Endothelial cell of umbilical vein (primary cell): ENCODE data around the gene SLC15A1. TPM values are rescaled to one million over a fixed set of nuclear protein-coding genes. Genes with fewer than 3 reads are reported as not detected.

Source experiments
- BruUV-seq: library from RNA; stranded (reverse); fragments of 400-500 nt; replicated peaks from 2 replicates; lab custom pipeline; 2021; lab: Mats Ljungman, UMichigan
- CTCF ChIA-PET: fragments of 300-600, 350-600 bp; sonication (Branson Sonifier 250); formaldehyde crosslinking; loops from one replicate; lab custom pipeline; 2021; ENCODE audit warnings: antibody characterized with exemption, inconsistent platforms; lab: Charles Lee
- POLR2A ChIA-PET: fragments of 300-600, 350-600 bp; sonication (Branson Sonifier 250); formaldehyde crosslinking; loops from one replicate; lab custom pipeline; 2021; ENCODE audit warnings: antibody characterized with exemption, inconsistent platforms; lab: Charles Lee
- DNase-seq: peaks from one replicate; pipeline ENCODE4 v3.0.0-alpha.2; 2011; ENCODE audit warnings: low read depth, low spot score
- FAIRE-seq: peaks from 2 replicates; lab custom pipeline; 2011; peaks lifted over from hg19 to GRCh38; lab: Jason Lieb, UNC
- H2AFZ ChIP-seq: 2 replicates; pipeline ENCODE4 v1.6.0; 2012; ENCODE audit warnings: low read depth, low read length, control low read depth, inconsistent platforms
- H3K27ac ChIP-seq: 2 replicates; pipeline ENCODE4 v1.5.1; 2011; ENCODE audit warnings: low read depth, mild to moderate bottlenecking, control low read depth, low read length, moderate library complexity; ENCODE audit not compliant: insufficient read depth
- H3K27me3 ChIP-seq, 2 experiments: 2 replicates each; pipeline versions ENCODE4 v1.6.0 to v1.6.1; 2011; ENCODE audit warnings: low read length in 2 of 2, mixed read lengths in 1 of 2; ENCODE audit not compliant: control insufficient read depth in 2 of 2, insufficient read depth in 2 of 2
- H3K36me3 ChIP-seq, 2 experiments: 2 replicates in 1 of 2; 3 replicates in 1 of 2; pipeline ENCODE4 v1.5.1; 2011; ENCODE audit warnings: low read length in 2 of 2, mild to moderate bottlenecking in 1 of 2, moderate library complexity in 1 of 2; ENCODE audit not compliant: control insufficient read depth in 2 of 2, insufficient read depth in 2 of 2; ENCODE audit errors: extremely low read depth in 1 of 2
- H3K4me1 ChIP-seq: 3 replicates; pipeline ENCODE4 v1.5.1; 2011; ENCODE audit warnings: mild to moderate bottlenecking, low read length; ENCODE audit not compliant: control insufficient read depth, insufficient read depth; ENCODE audit errors: extremely low read depth
- H3K4me2 ChIP-seq: 2 replicates; pipeline ENCODE4 v1.6.1; 2011; ENCODE audit warnings: low read length, control low read depth, mixed read lengths; ENCODE audit not compliant: insufficient read depth
- H3K4me3 ChIP-seq, 3 experiments: fragments of 200-600 bp in 1 of 3; sonication (generic), shearing (Covaris generic) in 1 of 3; replicated peaks in 1 of 3; 2 replicates each; pipeline ENCODE4 v1.5.1; 2011 to 2016; ENCODE audit warnings: control low read depth in 3 of 3, low read length in 3 of 3, mild to moderate bottlenecking in 2 of 3, inconsistent platforms in 1 of 3, low read depth in 1 of 3, moderate library complexity in 1 of 3; ENCODE audit not compliant: insufficient read depth in 1 of 3
- H3K79me2 ChIP-seq: 2 replicates; pipeline ENCODE4 v1.6.0; 2012; ENCODE audit warnings: low read length, inconsistent platforms; ENCODE audit not compliant: control insufficient read depth, insufficient read depth
- H3K9ac ChIP-seq: replicated peaks from 2 replicates; pipeline ENCODE3; 2011; ENCODE audit warnings: low read length, control low read depth; ENCODE audit not compliant: insufficient read depth; ENCODE audit errors: extremely low read depth
- H3K9me1 ChIP-seq: replicated peaks from 3 replicates; pipeline ENCODE4 v1.6.0; 2011; ENCODE audit warnings: mild to moderate bottlenecking, low read length; ENCODE audit not compliant: control insufficient read depth, insufficient read depth; ENCODE audit errors: extremely low read depth
- H3K9me3 ChIP-seq: replicated peaks from 2 replicates; pipeline ENCODE4 v1.5.1; 2012; ENCODE audit warnings: low read length, inconsistent platforms; ENCODE audit not compliant: control insufficient read depth, insufficient read depth
- H4K20me1 ChIP-seq: replicated peaks from 2 replicates; pipeline ENCODE3; 2011; ENCODE audit warnings: mild to moderate bottlenecking, low read length; ENCODE audit not compliant: control insufficient read depth, insufficient read depth; ENCODE audit errors: extremely low read depth
- CTCF ChIP-seq, 2 donors: IDR thresholded peaks; 1 replicate in 1 of 2; 2 replicates in 1 of 2; pipeline ENCODE4 v1.5.1; 2011; ENCODE audit warnings: low read length in 2 of 2, mild to moderate bottlenecking in 2 of 2, moderate library complexity in 2 of 2, control low read depth in 1 of 2, inconsistent platforms in 1 of 2, low read depth in 1 of 2; ENCODE audit not compliant: insufficient read depth in 1 of 2; ENCODE audit errors: extremely low read depth in 1 of 2
- EZH2 ChIP-seq: IDR thresholded peaks from 2 replicates; pipeline ENCODE4 v1.6.1; 2012; ENCODE audit warnings: borderline replicate concordance, low read depth, mild to moderate bottlenecking, moderate library complexity, low read length, inconsistent platforms; ENCODE audit not compliant: severe bottlenecking
- FOS ChIP-seq: IDR thresholded peaks from 2 replicates; pipeline ENCODE4 v1.6.1; 2011; ENCODE audit warnings: mild to moderate bottlenecking, low read length, moderate library complexity, borderline replicate concordance; ENCODE audit not compliant: insufficient read depth
- GATA2 ChIP-seq: IDR thresholded peaks from 2 replicates; pipeline ENCODE4 v1.7.0; 2011; ENCODE audit warnings: low read depth, mild to moderate bottlenecking, moderate library complexity, mixed read lengths, low read length; ENCODE audit not compliant: insufficient read length, insufficient read depth
- JUN ChIP-seq: IDR thresholded peaks from 2 replicates; pipeline ENCODE4 v1.6.1; 2011; ENCODE audit warnings: borderline replicate concordance, low read depth; ENCODE audit not compliant: insufficient read length, insufficient read depth
- MYC ChIP-seq: IDR thresholded peaks from one replicate; pipeline ENCODE4 v1.6.1; 2011; ENCODE audit warnings: mild to moderate bottlenecking, low read depth, low read length
- POLR2A ChIP-seq: IDR thresholded peaks from 2 replicates; pipeline ENCODE4 v1.6.1; 2012; ENCODE audit warnings: low read depth, mild to moderate bottlenecking, control low read depth, low read length
- POLR2AphosphoS5 ChIP-seq: IDR thresholded peaks from 2 replicates; pipeline ENCODE4 v1.6.1; 2012; ENCODE audit warnings: low read depth, mild to moderate bottlenecking, control low read depth, low read length, moderate library complexity; ENCODE audit not compliant: insufficient read depth
- dilution Hi-C: fragments of 300-500 bp; cut with MboI; formaldehyde crosslinking; loops from one replicate; pipeline ENCODE4 v1.15.0; 2019; ENCODE audit warnings: low sequenced_read_pairs; ENCODE audit not compliant: extremely low pct_ligation_motif_present
- intact Hi-C: fragments of 100-400 bp; cut with micrococcal nuclease; formaldehyde crosslinking; loops from one replicate; pipeline ENCODE4 v1.10.0; 2022
- polyA plus RNA-seq, 4 experiments: library from polyadenylated mRNA; depleted of rRNA in 3 of 4; stranded (reverse) in 3 of 4; unstranded in 1 of 4; fragments of >200 nt; gene quantifications; 2 replicates each; pipeline versions ENCODE4 v1.2.1 to v1.2.3, GENCODE V29; 2011 to 2012; ENCODE audit warnings: missing spikeins in 1 of 4
- total RNA-seq: library from RNA; stranded (reverse); gene quantifications from 2 replicates; pipeline ENCODE4 v1.2.3, GENCODE V29; 2021
- TF ChIP-seq, protein P1 (sequence below): IDR thresholded peaks from 2 replicates; pipeline ENCODE4 v1.6.1; 2011; ENCODE audit not compliant: insufficient read depth, insufficient read length

The SLC15A1 gene
- total and polyA plus RNA-seq, 2 donors (not counting 3 experiments of a cell fraction or from before 2014, with no cell fraction given): not detected

DNA sequence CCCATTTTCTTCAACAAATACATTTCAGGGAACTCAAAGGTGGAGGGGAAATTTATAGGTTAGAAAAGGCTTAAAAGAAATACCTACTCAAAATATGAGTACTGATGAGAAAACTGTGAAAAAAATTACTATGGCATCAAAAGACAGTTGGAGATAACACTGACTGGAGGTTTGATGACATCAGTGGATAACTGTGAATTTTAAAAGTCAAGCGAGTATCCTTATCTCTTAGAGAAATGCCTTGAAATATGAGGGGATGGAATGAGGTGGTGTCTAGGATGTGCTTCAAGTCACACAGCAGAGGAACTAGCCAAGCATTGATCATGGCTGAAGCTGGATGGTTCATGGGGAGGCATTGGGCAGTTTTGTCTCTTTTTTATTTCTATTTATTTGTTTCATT is 27.2 kb upstream of the SLC15A1 start:
- H3K27ac ChIP-seq: no peak overlapping the region
- H3K4me3 ChIP-seq: no peak overlapping the region
- H3K36me3 ChIP-seq: no peaks in the 10 kb centered on the region
- no peaks in the 10 kb centered on the region for H3K79me2 ChIP-seq
- peaks cover 3% of the 10 kb centered on the region for H3K4me1 ChIP-seq
- dilution Hi-C loops (no loop called here), intact Hi-C loops (no loop called here)
- DNase-seq (no peak), FAIRE-seq (no peak)
- no peaks in the 10 kb centered on the region for H3K9me3 ChIP-seq
- H3K4me2 ChIP-seq: no peak overlapping the region
- no peak overlapping the region for H2AFZ ChIP-seq
- H3K9ac ChIP-seq: no peak overlapping the region
- peaks cover 5 to 9% of the 10 kb centered on the region in 2 experiments for H3K27me3 ChIP-seq
- ChIA-PET POLR2A (no interaction called here), CTCF (interaction anchor here (1.2 kb wide), 1 partner anchor 107 kb away, joined by 5 read pairs; no protein-coding TSS in a partner anchor)
- H3K9me1 ChIP-seq: no peaks in the 10 kb centered on the region
- no TSS peak for BruUV-seq
- TF ChIP-seq JUN: no peak
- TF ChIP-seq FOS: no peak
- no peak for TF ChIP-seq POLR2A
- no peak for TF ChIP-seq GATA2
- no peak for TF ChIP-seq CTCF (IDR thresholded peaks at IDR 0.05; ENCODE audit: extremely low read depth in 1 of 2, insufficient read depth in 1 of 2, low read depth in 1 of 2, low read length in 2 of 2)
- TF ChIP-seq POLR2AphosphoS5: no peak
- no peak for TF ChIP-seq EZH2
- TF ChIP-seq, protein P1, sequence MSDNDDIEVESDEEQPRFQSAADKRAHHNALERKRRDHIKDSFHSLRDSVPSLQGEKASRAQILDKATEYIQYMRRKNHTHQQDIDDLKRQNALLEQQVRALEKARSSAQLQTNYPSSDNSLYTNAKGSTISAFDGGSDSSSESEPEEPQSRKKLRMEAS: no peak
- TF ChIP-seq MYC: no peak
- no peaks in the 10 kb centered on the region for H4K20me1 ChIP-seq
